B cell (primary cell): ENCODE measurements around the gene NAA11. TPM values are rescaled to one million over a fixed set of nuclear protein-coding genes. Genes with fewer than 3 reads are reported as not detected.

Experiments used
- ATAC-seq: fragments of 200-7000 bp; cut with Tn5 transposase; one replicate; pipeline ENCODE4 v1.10.0; 2021; ENCODE audit warnings: low read depth, mild to moderate bottlenecking, moderate number of reproducible peaks, moderate library complexity
- CTCF ChIA-PET: fragments of 350-600 bp; sonication (Branson Sonifier 250); formaldehyde crosslinking; loops from one replicate; lab custom pipeline; 2021; ENCODE audit warnings: antibody characterized with exemption, inconsistent platforms; lab: Charles Lee
- POLR2A ChIA-PET: fragments of 350-600 bp; sonication (Branson Sonifier 250); formaldehyde crosslinking; loops from one replicate; lab custom pipeline; 2021; ENCODE audit warnings: antibody characterized with exemption; lab: Charles Lee
- DNase-seq: peaks from one replicate; pipeline ENCODE4 v3.0.0; 2013
- H2AFZ ChIP-seq: 2 replicates; pipeline ENCODE4 v1.6.1; 2012; ENCODE audit warnings: mild to moderate bottlenecking, low read depth, low read length; ENCODE audit not compliant: insufficient read depth, poor library complexity, severe bottlenecking
- H3K27ac ChIP-seq, 2 donors: 1 replicate in 1 of 2; 2 replicates in 1 of 2; pipeline ENCODE4 v1.5.1; 2012 to 2013; ENCODE audit warnings: low read length in 2 of 2, mild to moderate bottlenecking in 2 of 2, moderate library complexity in 1 of 2
- H3K27me3 ChIP-seq, 4 experiments: fragments of 200-600 bp in 1 of 4; sonication (generic) in 1 of 4; replicated peaks in 1 of 4; 1 replicate in 2 of 4; 2 replicates in 2 of 4; pipeline versions ENCODE4 v1.6.1 to v1.7.0; 2013 to 2016; ENCODE audit warnings: low read length in 3 of 4, mild to moderate bottlenecking in 2 of 4, mixed read lengths in 1 of 4, moderate library complexity in 1 of 4; ENCODE audit not compliant: insufficient read depth in 4 of 4, control insufficient read depth in 3 of 4; ENCODE audit errors: control extremely low read depth in 1 of 4
- H3K36me3 ChIP-seq, 2 experiments: replicated peaks in 1 of 2; 1 replicate in 1 of 2; 2 replicates in 1 of 2; pipeline versions ENCODE4 v1.6.1 to v1.7.1; 2013; ENCODE audit warnings: low read length in 1 of 2; ENCODE audit not compliant: insufficient read depth in 2 of 2, control insufficient read depth in 1 of 2; ENCODE audit errors: control extremely low read depth in 1 of 2, extremely low read depth in 1 of 2
- H3K4me1 ChIP-seq, 2 donors: fragments of 200-600 bp in 1 of 2; sonication (generic) in 1 of 2; 1 replicate in 1 of 2; 2 replicates in 1 of 2; pipeline versions ENCODE4 v1.5.1 to v1.6.1; 2013 to 2017; ENCODE audit warnings: low read length in 2 of 2; ENCODE audit not compliant: control insufficient read depth in 2 of 2, insufficient read depth in 2 of 2
- H3K4me2 ChIP-seq: replicated peaks from 2 replicates; pipeline ENCODE3; 2012; ENCODE audit warnings: mild to moderate bottlenecking, low read depth, low read length; ENCODE audit not compliant: poor library complexity, severe bottlenecking
- H3K4me3 ChIP-seq, 5 experiments: fragments of 200-600 bp in 1 of 5; sonication (generic) in 1 of 5; 1 replicate in 3 of 5; 2 replicates in 2 of 5; pipeline versions ENCODE4 v1.5.1 to v1.7.0; 2011 to 2016; ENCODE audit warnings: low read length in 4 of 5, mild to moderate bottlenecking in 4 of 5, low read depth in 2 of 5, control low read depth in 1 of 5, moderate library complexity in 1 of 5; ENCODE audit not compliant: insufficient read depth in 1 of 5; ENCODE audit errors: control extremely low read depth in 1 of 5, extremely low read depth in 1 of 5
- H3K79me2 ChIP-seq: fragments of 200-600 bp; sonication (generic); one replicate; pipeline ENCODE4 v1.6.0; 2016; ENCODE audit warnings: low read length; ENCODE audit not compliant: control insufficient read depth, insufficient read depth
- H3K9ac ChIP-seq: fragments of 200-600 bp; sonication (generic); 2 replicates; pipeline ENCODE4 v1.6.1; 2017; ENCODE audit warnings: mild to moderate bottlenecking, low read length, moderate library complexity
- H3K9me3 ChIP-seq, 3 donors: one replicate each; pipeline versions ENCODE4 v1.6.1 to v1.7.1; 2013; ENCODE audit warnings: low read length in 2 of 3; ENCODE audit not compliant: control insufficient read depth in 2 of 3, insufficient read depth in 1 of 3; ENCODE audit errors: control extremely low read depth in 1 of 3
- H4K20me1 ChIP-seq: 2 replicates; pipeline ENCODE4 v1.6.0; 2012; ENCODE audit warnings: mild to moderate bottlenecking, low read length; ENCODE audit not compliant: insufficient read depth, control insufficient read depth, poor library complexity, severe bottlenecking
- H3K27ac Mint-ChIP-seq: one replicate; pipeline ENCODE4 v1.8.0; 2021; ENCODE audit warnings: mixed read lengths
- H3K27me3 Mint-ChIP-seq: one replicate; pipeline ENCODE4 v1.8.0; 2021; ENCODE audit warnings: mixed read lengths
- H3K4me1 Mint-ChIP-seq: one replicate; pipeline ENCODE4 v1.8.0; 2021; ENCODE audit warnings: mixed read lengths
- H3K4me3 Mint-ChIP-seq: one replicate; pipeline ENCODE4 v1.8.0; 2021; ENCODE audit warnings: mixed read lengths
- H3K9me3 Mint-ChIP-seq: one replicate; pipeline ENCODE4 v1.8.0; 2022; ENCODE audit warnings: mixed read lengths; ENCODE audit not compliant: insufficient read depth
- EZH2 ChIP-seq: IDR thresholded peaks from 2 replicates; pipeline ENCODE4 v1.6.1; 2012; ENCODE audit warnings: borderline replicate concordance, low read depth, mild to moderate bottlenecking, moderate library complexity, low read length; ENCODE audit not compliant: insufficient read depth, poor library complexity, severe bottlenecking
- WGBS: methylation state at CpG from one replicate; pipeline ENCODE4 v1.1.5; 2013; ENCODE audit warnings: missing lambda C conversion rate; ENCODE audit not compliant: insufficient coverage; 5-methylcytosine and 5-hydroxymethylcytosine counted together
- intact Hi-C: fragments of 100-400 bp; cut with micrococcal nuclease; formaldehyde crosslinking; loops from one replicate; pipeline ENCODE4 v1.10.0; 2022
- polyA plus RNA-seq: library from polyadenylated mRNA; depleted of rRNA; stranded (reverse); fragments of >200 nt; gene quantifications from 2 replicates; pipeline ENCODE4 v1.2.3, GENCODE V29; 2012
- total RNA-seq, 2 donors: library from RNA; stranded (reverse); fragments of 120-200 nt in 1 of 2; gene quantifications; 1 replicate in 1 of 2; 2 replicates in 1 of 2; pipeline versions ENCODE4 v1.2.3 to v1.2.4, GENCODE V29; 2013 to 2022
- TF ChIP-seq, protein P1 (sequence below): fragments of 200-600 bp; IDR thresholded peaks from one replicate; pipeline ENCODE4 v1.8.0; 2022; ENCODE audit warnings: antibody characterized with exemption, mild to moderate bottlenecking

NAA11 gene
- total and polyA plus RNA-seq, 2 donors (not counting 1 experiment from before 2014, with no cell fraction given): not detected

DNA sequence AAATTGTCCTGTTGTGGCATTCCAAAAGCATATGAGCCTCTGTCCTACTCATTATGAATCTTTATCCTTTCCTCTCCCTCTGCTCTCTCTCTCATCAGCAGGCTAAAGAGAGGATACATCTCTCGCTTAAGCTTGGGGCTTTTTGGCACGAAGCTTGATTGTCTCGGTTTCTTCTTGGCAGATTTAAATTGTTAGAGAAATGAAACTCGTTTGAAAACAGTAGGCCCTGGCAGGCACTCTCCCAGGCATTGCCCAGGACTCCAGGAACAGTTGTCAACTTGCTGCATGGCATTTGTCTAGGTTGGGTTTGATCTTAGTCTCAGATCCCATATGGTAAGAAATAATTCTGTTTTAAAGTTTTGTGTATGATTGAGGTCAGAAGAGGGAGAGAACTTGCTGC lies 35.5 kb downstream of the NAA11 start:
- no peak for ATAC-seq
- Histone ChIP-seq H3K9me3 (no peaks in the 10 kb centered on the region), H3K27ac (no peak overlapping the region), H3K9ac (no peak overlapping the region), H4K20me1 (no peaks in the 10 kb centered on the region), H3K4me2 (no peak overlapping the region), H3K36me3 (no peaks in the 10 kb centered on the region), H3K79me2 (no peaks in the 10 kb centered on the region), H2AFZ (no peak overlapping the region), H3K4me1 (no peaks in the 10 kb centered on the region), H3K4me3 (no peak overlapping the region), H3K27me3 (no peaks in the 10 kb centered on the region)
- CTCF ChIA-PET: no interaction called here
- no peak overlapping the region for H3K4me3 Mint-ChIP-seq
- POLR2A ChIA-PET: no interaction called here
- TF ChIP-seq EZH2: no peak
- TF ChIP-seq, protein P1, sequence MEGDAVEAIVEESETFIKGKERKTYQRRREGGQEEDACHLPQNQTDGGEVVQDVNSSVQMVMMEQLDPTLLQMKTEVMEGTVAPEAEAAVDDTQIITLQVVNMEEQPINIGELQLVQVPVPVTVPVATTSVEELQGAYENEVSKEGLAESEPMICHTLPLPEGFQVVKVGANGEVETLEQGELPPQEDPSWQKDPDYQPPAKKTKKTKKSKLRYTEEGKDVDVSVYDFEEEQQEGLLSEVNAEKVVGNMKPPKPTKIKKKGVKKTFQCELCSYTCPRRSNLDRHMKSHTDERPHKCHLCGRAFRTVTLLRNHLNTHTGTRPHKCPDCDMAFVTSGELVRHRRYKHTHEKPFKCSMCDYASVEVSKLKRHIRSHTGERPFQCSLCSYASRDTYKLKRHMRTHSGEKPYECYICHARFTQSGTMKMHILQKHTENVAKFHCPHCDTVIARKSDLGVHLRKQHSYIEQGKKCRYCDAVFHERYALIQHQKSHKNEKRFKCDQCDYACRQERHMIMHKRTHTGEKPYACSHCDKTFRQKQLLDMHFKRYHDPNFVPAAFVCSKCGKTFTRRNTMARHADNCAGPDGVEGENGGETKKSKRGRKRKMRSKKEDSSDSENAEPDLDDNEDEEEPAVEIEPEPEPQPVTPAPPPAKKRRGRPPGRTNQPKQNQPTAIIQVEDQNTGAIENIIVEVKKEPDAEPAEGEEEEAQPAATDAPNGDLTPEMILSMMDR: no peak
- no peak for DNase-seq
- 67% methylated on average over 3 of the region's 4 CpGs for WGBS
- intact Hi-C loops: no loop called here
- H3K27ac Mint-ChIP-seq: no peak overlapping the region
- peaks cover 9% of the 10 kb centered on the region for H3K27me3 Mint-ChIP-seq
- no peaks in the 10 kb centered on the region for H3K4me1 Mint-ChIP-seq
- H3K9me3 Mint-ChIP-seq: no peaks in the 10 kb centered on the region

DNA sequence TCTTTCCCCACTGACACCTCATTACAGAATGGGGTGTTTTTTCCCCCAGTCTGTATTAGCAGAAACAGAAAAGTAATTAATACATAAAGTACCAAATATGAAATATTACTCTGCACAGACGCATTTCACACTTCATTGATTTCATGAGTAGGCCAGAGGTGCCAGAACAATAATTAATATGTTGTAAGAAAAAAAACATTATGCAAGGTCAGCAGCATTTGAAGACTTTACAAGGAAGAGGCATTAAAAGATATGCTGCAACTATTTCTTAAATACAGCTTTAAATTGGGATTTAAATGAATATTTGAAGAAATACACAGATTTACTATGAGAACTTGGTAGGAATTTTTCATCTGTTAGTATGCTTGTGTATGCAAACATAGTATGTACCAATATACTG lies 37.7 kb downstream of the NAA11 start:
- Histone ChIP-seq H3K36me3 (no peaks in the 10 kb centered on the region), H3K4me2 (no peak overlapping the region), H3K9me3 (no peaks in the 10 kb centered on the region), H3K9ac (no peak overlapping the region), H3K4me1 (no peaks in the 10 kb centered on the region), H3K4me3 (no peak overlapping the region), H2AFZ (no peak overlapping the region), H3K79me2 (no peaks in the 10 kb centered on the region), H4K20me1 (no peaks in the 10 kb centered on the region), H3K27ac (no peak overlapping the region), H3K27me3 (no peaks in the 10 kb centered on the region)
- ChIA-PET POLR2A (no interaction called here), CTCF (no interaction called here)
- peaks cover 9% of the 10 kb centered on the region for H3K27me3 Mint-ChIP-seq
- H3K4me1 Mint-ChIP-seq: no peaks in the 10 kb centered on the region
- H3K9me3 Mint-ChIP-seq: no peaks in the 10 kb centered on the region
- ATAC-seq (no peak), DNase-seq (no peak)
- no peak for TF ChIP-seq EZH2
- TF ChIP-seq, protein P1: no peak
- no CpG with 5 or more reads among the region's 1 CpG for WGBS
- H3K4me3 Mint-ChIP-seq: no peak overlapping the region
- intact Hi-C loops: no loop called here
- H3K27ac Mint-ChIP-seq: no peak overlapping the region
